A673 (cell line): ENCODE results near the gene CHST4. TPM values are rescaled to one million over a fixed set of nuclear protein-coding genes. Genes with fewer than 3 reads are reported as not detected.

ENCODE experiments used
- Bru-seq: library from RNA; stranded (reverse); fragments of 400-500 nt; gene quantifications from one replicate; lab custom pipeline; 2021; lab: Mats Ljungman, UMichigan
- BruChase-seq, 2 experiments: library from RNA; stranded (reverse); fragments of 400-500 nt; gene quantifications; one replicate each; lab custom pipeline; 2021; lab: Mats Ljungman, UMichigan
- BruUV-seq: library from RNA; stranded (reverse); fragments of 400-500 nt; replicated peaks from 2 replicates; lab custom pipeline; 2021; lab: Mats Ljungman, UMichigan
- CTCF ChIA-PET: fragments of 300-600 bp; sonication (Branson Sonifier 250); formaldehyde crosslinking; loops from one replicate; lab custom pipeline; 2022; ENCODE audit warnings: antibody characterized with exemption; lab: Charles Lee
- POLR2A ChIA-PET: fragments of 300-600 bp; sonication (Branson Sonifier 250); formaldehyde crosslinking; loops from one replicate; lab custom pipeline; 2022; ENCODE audit warnings: antibody characterized with exemption; ENCODE audit not compliant: low non-redundant PET; lab: Charles Lee
- DNase-seq: peaks from one replicate; pipeline ENCODE4 v3.0.0-alpha.2; 2015; ENCODE audit warnings: low spot score
- H3K27ac ChIP-seq: fragments of 200-600 bp; sonication (generic); 2 replicates; pipeline ENCODE4 v1.5.1; 2016; ENCODE audit warnings: mixed run types, low read depth, mild to moderate bottlenecking, mixed read lengths, antibody characterized with exemption, low read length; ENCODE audit not compliant: poor library complexity, severe bottlenecking
- H3K27me3 ChIP-seq: fragments of 200-600 bp; sonication (generic); replicated peaks from 2 replicates; pipeline ENCODE4 v1.6.1; 2017; ENCODE audit warnings: mixed run types, low read depth, mild to moderate bottlenecking, mixed read lengths, antibody characterized with exemption, low read length; ENCODE audit not compliant: insufficient read depth, poor library complexity
- H3K36me3 ChIP-seq: fragments of 200-600 bp; sonication (generic); 2 replicates; pipeline ENCODE4 v1.6.1; 2016; ENCODE audit warnings: mixed run types, mild to moderate bottlenecking, mixed read lengths, antibody characterized with exemption, low read length; ENCODE audit not compliant: insufficient read depth, poor library complexity, severe bottlenecking
- H3K4me1 ChIP-seq: fragments of 200-600 bp; sonication (generic); 2 replicates; pipeline ENCODE4 v1.6.1; 2017; ENCODE audit warnings: mixed run types, mild to moderate bottlenecking, mixed read lengths, antibody characterized with exemption, low read length; ENCODE audit not compliant: insufficient read depth, poor library complexity, severe bottlenecking
- H3K4me3 ChIP-seq: fragments of 200-600 bp; sonication (generic); 2 replicates; pipeline ENCODE4 v1.5.1; 2016; ENCODE audit warnings: low read depth, mixed run types, mild to moderate bottlenecking, mixed read lengths, low read length; ENCODE audit not compliant: poor library complexity, severe bottlenecking
- H3K9me3 ChIP-seq: fragments of 200-600 bp; sonication (generic); 2 replicates; pipeline ENCODE4 v1.6.1; 2016; ENCODE audit warnings: mixed run types, low read depth, mild to moderate bottlenecking, mixed read lengths, antibody characterized with exemption, low read length; ENCODE audit not compliant: poor library complexity, severe bottlenecking
- EZH2 ChIP-seq: fragments of 200-600 bp; sonication (generic); IDR thresholded peaks from 2 replicates; pipeline ENCODE4 v1.6.1; 2017; ENCODE audit warnings: borderline replicate concordance, low read depth, mild to moderate bottlenecking, mixed read lengths, antibody characterized with exemption, low read length; ENCODE audit not compliant: poor library complexity, severe bottlenecking
- intact Hi-C: fragments of 100-400 bp; cut with micrococcal nuclease; formaldehyde crosslinking; loops from one replicate; pipeline ENCODE4 v1.10.0; 2022; ENCODE audit not compliant: unreplicated experiment
- long read RNA-seq: library from polyadenylated mRNA; stranded (forward); transcript quantifications from one replicate; pipeline ENCODE4 v2.0.0, GENCODE V29; 2022
- total RNA-seq: library from RNA; stranded (reverse); gene quantifications from 2 replicates; pipeline ENCODE4 v1.2.3, GENCODE V29; 2021
- TF ChIP-seq, protein P1 (sequence below): fragments of 300-800, 200-600 bp; sonication (generic); conservative IDR thresholded peaks from 2 replicates; pipeline ENCODE4 v1.5.1; 2017; ENCODE audit warnings: low read depth, mild to moderate bottlenecking, antibody characterized with exemption, low read length, moderate library complexity, mixed read lengths

The CHST4 gene
- total RNA-seq, result not detected in 2 replicates
- not detected for Bru-seq, nascent RNA
- not detected for BruChase-seq, experiment 1, labeled RNA remaining after a 2-hour chase
- BruChase-seq, experiment 2, labeled RNA remaining after a 6-hour chase, result percentile 10 among the genes with signal in this experiment
- long read RNA-seq, result 0 reads

DNA sequence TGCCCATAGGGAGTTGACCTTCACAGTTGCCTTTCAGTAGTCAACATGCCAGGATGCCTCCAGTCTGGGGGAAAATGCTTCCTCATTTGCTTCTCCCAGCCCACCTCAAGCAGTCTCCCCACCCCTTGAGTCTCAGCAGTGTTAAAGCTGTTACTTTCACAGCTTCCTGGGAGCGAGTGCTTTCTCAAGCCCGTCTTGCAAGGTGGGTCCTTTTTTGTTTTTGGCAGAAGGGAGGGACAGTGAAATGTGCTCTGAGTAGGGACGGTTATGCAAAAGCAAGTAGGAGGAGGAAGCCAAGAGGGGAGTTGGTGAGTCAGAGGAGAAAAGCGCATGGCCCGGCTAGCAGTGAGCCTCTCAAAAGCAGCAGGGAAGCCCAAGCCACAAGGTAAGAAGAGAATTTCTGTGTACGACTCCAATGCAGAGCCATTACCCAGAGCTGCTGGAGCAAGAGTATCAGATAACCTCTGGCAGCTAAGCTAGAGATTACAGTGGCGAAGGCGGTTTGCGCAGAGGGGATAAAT is at the start of gene CHST4:
TSS of gene CHST4 (plus strand) at position 316 of the 521 bp plus-strand sequence. CDS start 10,252 bp downstream, outside the sequence.
- H3K27me3 ChIP-seq, result peaks cover 70% of the 10 kb centered on the region
- ChIA-PET CTCF (no interaction called here), POLR2A (no interaction called here)
- no peak for TF ChIP-seq EZH2
- TF ChIP-seq, protein P1, sequence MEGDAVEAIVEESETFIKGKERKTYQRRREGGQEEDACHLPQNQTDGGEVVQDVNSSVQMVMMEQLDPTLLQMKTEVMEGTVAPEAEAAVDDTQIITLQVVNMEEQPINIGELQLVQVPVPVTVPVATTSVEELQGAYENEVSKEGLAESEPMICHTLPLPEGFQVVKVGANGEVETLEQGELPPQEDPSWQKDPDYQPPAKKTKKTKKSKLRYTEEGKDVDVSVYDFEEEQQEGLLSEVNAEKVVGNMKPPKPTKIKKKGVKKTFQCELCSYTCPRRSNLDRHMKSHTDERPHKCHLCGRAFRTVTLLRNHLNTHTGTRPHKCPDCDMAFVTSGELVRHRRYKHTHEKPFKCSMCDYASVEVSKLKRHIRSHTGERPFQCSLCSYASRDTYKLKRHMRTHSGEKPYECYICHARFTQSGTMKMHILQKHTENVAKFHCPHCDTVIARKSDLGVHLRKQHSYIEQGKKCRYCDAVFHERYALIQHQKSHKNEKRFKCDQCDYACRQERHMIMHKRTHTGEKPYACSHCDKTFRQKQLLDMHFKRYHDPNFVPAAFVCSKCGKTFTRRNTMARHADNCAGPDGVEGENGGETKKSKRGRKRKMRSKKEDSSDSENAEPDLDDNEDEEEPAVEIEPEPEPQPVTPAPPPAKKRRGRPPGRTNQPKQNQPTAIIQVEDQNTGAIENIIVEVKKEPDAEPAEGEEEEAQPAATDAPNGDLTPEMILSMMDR, result no peak
- H3K27ac ChIP-seq, result no peak within 1 kb of the TSS
- no TSS peak for BruUV-seq
- no peak within 1 kb of the TSS for H3K4me3 ChIP-seq
- H3K9me3 ChIP-seq, result no peaks in the 10 kb centered on the region
- H3K4me1 ChIP-seq, result no peaks in the 10 kb centered on the region
- no peaks in the 10 kb centered on the region for H3K36me3 ChIP-seq
- intact Hi-C loops, result no loop called here
- peak; percentile 30 for DNase-seq

DNA sequence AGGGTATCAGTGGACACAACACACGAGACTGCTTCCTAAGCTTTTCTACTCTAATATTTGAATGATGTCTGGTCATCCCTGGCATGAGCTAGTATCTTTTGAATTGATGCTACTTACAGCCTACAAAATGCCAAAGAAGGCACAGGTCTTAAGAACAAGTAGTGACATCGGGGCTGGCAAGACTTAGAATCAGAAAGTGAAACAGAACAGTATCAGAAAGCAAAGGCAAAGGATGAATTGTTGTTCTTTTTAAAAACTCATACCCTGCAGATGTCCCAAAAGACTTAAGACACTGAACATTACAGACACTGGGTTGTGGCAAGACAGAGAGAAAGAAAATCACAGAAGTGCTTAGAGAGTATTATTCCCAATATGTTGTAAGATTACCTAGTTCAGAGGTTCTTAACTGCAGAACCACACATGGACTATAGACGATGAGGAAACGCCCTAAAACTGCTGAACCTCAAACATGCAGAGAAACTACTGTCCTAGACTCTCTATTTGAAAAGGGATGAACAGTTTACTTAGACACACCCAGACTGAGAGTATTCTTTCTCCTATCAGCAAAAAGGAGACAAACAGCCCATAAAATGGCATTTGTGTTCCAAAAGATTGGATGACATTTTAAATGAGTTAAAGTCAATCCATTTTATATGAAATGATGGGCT is 49.6 kb upstream of the CHST4 start:
- intact Hi-C loops, result no loop called here
- Histone ChIP-seq H3K27ac (no peak overlapping the region), H3K36me3 (no peaks in the 10 kb centered on the region), H3K4me3 (no peak overlapping the region), H3K4me1 (no peaks in the 10 kb centered on the region), H3K27me3 (no peaks in the 10 kb centered on the region), H3K9me3 (no peaks in the 10 kb centered on the region)
- no TSS peak for BruUV-seq
- TF ChIP-seq, protein P1, result no peak
- TF ChIP-seq EZH2, result no peak
- no peak for DNase-seq
- ChIA-PET CTCF (no interaction called here), POLR2A (no interaction called here)

DNA sequence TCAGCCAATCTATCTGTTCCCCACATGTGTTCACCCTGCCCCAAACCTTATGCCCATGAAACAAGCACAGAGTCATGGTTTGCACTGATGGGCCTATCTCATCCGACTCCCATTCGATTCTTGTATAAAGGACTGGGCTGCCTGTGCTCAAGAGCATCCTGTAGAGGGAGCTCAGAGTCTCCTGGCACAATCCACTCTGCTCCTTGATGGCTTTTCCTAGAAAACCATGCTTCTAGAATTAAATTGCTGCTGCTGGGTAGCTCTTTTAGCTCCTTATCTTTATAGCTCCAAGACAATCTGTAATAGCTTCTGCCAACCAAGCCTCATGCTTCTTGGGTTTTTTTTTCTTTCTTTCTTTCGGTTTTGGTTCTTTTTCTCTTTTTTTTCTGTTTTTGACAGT is 46.8 kb upstream of the CHST4 start:
- BruUV-seq, result no TSS peak
- intact Hi-C loops, result no loop called here

More for the DNA sequence above, 46.8 kb upstream of the CHST4 start:
- Histone ChIP-seq H3K4me3 (no peak overlapping the region), H3K27ac (no peak overlapping the region), H3K9me3 (no peaks in the 10 kb centered on the region), H3K4me1 (peaks cover 4% of the 10 kb centered on the region), H3K27me3 (no peaks in the 10 kb centered on the region), H3K36me3 (no peaks in the 10 kb centered on the region)
- peak; percentile 47 for DNase-seq
- ChIA-PET CTCF (interaction anchor here (0.5 kb wide), 1 partner anchor 13 kb away, joined by 3 read pairs; no protein-coding TSS in a partner anchor), POLR2A (no interaction called here)
- no peak for TF ChIP-seq EZH2
- TF ChIP-seq, protein P1, result peak; percentile 70
